Activated CD4-positive, alpha-beta T cell treated with anti-CD3 and anti-CD28 coated beads, Interleukin-2, Interleukin-6, amounts not matched to agents 100 ng/mL and 50 ng/mL, durations not matched to agents 16 hours and 8 hours (primary cell): ENCODE measurements around the gene HIRA.

Source experiments
- DNase-seq: peaks from one replicate; pipeline ENCODE4 v3.0.0-alpha.2; 2020

Gene HIRA

DNA sequence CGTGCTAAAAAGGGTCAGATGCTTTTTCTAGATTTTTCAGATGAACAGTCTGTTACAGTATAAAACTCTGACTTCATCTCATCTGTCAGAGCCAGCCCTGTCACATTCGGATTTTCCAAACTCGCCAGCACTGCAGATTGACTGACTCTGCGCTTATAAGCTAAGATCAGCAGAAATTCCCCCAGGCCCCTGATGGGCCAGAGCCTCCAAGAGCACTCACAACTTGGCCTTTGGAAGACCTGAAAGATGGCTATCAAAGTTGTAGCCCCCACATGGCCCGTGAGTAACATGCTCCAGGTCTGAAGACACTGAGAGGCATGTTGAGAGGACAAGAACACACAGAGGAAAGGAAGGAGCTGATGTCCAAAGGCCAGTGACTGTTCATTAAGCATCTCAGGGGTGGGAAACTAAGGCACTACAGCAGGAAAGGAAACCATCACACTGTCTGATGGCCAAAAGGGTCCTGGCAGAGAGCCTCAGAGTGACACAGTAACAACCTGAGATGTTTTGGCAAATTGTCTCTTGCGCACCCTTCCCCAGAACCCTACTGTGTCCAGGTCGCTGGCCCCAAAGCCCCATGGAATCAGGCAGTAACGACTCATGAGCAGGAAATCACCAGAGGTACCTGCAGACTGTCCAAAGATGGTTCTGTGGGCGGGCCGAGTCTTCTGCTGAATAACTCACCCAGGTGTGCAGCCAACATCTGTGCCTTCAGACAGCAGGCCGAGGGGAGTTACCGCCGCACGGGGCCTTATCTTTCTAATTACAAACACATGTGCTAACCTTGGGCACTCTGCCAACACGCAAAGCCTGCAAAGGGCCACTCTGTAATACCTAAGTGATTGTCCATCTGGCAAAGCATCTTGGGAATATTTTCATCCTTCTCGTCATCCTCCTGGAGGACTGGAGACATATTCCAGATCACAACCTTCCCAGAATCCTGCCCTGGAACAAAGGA, 23.6 kb downstream of the HIRA start:
- DNase-seq = no peak

GRCh38 chr22:19406846-19407245, 24.7 kb downstream of the HIRA start:
- DNase-seq = no peak

DNA sequence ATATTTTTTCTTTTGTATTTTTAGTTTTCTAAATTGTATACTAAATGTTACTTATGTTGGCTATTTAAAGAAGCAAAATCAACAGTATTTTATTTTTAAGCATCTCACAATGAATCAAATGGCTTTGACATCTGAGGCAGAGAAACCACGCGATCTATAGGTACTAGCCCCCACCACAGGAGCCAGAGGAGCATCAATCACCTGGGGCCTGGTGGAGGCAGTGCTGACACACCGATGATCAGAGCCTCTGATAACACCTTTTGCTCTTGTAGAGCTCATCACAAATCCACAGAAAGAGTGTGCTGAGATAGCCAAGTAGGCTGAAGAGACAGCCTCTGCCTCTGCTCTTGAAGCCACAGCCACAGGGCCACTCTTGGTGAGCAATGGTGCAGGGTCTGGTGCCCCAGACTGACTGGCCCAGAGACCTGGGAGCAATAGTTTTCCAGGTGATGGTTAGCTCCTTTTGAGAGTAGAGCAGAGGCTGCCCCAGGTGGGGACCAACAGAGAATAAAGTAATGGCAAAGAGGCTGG, 25.2 kb downstream of the HIRA start:
- no peak for DNase-seq

GRCh38 chr22:19405652-19406051, 25.9 kb downstream of the HIRA start:
- DNase-seq = no peak

- DNase-seq = no peak
These were observed 26.4 kb downstream of the HIRA start for GRCh38 chr22:19405133-19405532.

DNA sequence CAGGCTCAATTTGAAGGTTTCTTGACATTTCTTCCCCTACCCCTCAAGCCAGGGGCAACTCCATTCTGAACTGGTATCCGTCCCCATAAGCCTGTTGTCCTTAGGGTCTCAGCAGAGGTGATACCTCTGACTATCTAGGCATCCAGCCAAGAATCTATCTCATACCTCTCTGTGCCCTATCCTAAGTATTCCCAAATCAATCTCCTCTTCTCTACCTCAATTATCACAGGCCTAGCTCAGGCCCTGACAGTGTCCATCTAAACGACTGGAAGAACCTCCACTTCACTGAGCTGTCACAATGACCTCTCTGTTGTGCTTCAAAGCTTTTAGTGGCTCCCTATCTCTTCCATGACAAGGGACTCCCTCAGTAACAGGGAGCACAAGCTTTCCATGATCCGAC, 26.9 kb downstream of the HIRA start:
- DNase-seq = no peak

- no peak for DNase-seq
These were observed 28.8 kb downstream of the HIRA start for GRCh38 chr22:19402642-19403191.

- no peak for DNase-seq
These were observed 30.1 kb downstream of the HIRA start for GRCh38 chr22:19401483-19401882.

DNA sequence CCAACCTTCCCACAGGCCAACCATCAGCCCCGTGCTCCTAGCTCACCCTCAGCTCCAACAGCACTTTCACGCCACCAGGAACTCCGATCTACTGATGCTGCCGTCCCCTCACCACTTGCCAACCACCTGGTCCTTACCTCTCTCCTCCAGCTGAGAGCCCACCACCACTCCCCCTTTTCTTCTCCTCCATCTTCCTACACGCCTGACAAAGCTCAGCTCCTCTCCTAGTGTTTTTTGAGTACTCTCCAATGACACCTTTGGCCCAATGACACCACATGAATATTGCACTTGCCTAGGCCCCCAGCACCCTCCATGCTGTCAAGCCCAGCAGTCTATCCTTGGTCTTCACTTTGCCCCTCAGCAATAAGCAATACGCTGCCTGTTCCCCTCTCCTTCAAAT, 30.7 kb downstream of the HIRA start:
- no peak for DNase-seq

- DNase-seq = no peak
These were observed 32.9 kb downstream of the HIRA start for GRCh38 chr22:19398652-19399051.

DNA sequence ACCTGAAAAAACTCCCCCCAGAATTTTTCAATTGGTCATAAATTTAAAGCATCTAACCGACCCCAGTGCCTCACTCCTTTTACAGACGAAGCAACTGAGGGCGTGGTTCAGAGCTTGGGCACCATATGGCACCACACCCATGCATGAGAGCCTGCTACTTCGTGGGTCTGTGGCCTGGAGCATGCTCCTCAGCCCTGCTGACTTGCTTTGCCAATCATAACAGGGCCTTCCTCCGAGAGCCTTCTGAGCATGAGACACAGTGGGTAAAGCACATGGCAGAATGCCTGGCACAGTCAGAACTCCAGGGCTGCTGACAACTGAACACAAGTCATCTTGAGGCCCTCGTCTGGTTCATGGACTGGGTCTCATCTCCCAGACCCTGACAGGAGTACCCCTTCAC, 33.3 kb downstream of the HIRA start:
- DNase-seq = no peak

DNA sequence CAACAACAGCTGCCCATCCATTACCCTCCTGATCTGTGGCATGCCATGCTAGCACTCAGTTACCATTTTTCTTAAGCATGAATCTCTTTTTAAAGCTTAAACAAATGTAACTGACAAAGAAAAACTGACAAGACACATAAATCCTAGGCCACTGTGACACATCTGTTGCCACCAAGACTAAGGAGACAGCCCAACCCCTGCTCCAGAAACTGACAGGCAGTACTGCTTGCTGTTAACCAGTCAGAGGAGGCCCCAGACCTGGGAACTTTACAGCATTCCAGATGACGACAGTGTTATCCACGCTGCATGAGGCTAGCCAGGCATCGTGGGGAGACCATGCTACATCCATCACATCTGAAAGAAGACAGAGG, 33.8 kb downstream of the HIRA start:
- DNase-seq = no peak

DNA sequence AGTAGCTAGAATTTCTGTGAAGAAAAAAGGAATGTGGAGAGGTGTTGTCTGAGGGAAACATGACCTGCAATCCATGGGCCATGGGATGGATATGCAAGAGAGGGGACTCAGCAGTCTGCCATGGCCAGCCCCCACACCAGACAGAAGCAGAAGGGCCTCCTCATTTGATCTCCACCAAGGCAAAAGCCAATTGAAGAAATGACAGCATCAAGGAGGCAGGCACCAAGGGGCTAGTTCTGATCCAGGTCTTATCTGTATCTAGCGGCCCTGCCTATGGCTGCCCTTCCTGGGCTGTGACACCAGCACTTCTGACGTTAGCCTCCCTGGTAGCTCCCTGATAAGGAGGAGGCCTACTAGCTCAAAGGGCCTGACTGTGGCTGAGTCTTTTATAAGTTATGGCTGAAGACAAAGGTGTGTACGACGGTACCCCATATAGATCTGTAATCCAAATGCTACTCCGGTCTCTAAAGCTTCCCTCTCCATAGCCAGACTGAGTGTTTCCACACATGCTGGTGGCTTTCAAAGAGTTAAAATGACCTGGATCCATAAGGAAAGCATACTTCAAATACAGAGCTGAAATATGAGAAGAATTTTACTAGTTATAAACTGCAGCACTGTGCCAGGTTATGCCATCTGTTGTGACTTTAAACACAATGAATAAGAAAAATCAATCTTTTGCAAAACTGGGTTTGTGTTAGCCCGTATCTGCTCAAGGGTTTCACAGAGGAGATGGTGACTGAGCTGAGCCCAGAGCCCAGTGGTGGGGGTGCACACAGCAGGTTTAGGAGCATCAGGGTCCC, 34.4 kb downstream of the HIRA start:
- no peak for DNase-seq

DNA sequence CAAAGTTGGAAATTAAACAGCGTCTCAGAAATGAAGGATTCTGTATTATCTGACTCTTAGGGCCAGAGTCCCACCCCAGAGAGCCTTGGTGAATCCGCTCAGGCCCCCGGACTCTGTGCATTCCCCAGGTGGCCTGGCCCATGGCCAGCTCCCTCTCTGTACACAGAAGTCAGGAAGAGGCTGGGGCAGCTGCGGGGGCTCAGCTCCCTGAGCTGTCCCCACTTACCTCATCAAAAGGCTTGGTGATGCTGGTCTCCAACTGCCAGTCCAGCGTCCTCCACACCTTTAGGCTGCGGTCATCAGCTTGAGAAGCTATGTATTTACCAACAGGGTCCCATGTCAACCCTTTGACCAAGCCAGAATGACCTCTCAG, 35.0 kb downstream of the HIRA start:
- DNase-seq = no peak

DNA sequence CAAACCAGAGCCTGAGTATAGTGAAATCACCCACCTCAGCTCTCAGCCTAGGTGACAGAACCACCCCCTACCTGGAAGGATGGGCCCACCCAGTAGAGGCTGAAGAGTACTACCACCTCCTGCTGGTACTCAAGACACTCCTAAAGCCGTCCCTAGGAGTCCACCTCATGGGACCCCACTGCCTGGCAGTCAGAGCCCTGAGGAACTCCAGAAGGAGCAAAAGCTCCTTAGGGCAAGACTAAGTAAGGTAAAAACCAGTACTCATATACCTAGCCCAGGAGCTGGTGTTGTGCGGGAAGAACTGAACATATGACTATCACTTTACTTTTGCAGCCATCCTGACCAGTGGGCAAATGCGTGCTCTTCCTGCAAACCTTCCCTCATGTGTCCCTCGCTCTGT, 36.3 kb downstream of the HIRA start:
- no peak for DNase-seq

GRCh38 chr22:19394274-19395050, 37.1 kb downstream of the HIRA start:
- no peak for DNase-seq

- no peak for DNase-seq
These were observed 37.8 kb downstream of the HIRA start for GRCh38 chr22:19393704-19394103.

- DNase-seq = no peak
These were observed 44.0 kb downstream of the HIRA start for GRCh38 chr22:19387575-19387974.

- DNase-seq = no peak
These were observed 44.5 kb downstream of the HIRA start for GRCh38 chr22:19387038-19387437.

GRCh38 chr22:19386248-19386647, 45.3 kb downstream of the HIRA start:
- DNase-seq = no peak

DNA sequence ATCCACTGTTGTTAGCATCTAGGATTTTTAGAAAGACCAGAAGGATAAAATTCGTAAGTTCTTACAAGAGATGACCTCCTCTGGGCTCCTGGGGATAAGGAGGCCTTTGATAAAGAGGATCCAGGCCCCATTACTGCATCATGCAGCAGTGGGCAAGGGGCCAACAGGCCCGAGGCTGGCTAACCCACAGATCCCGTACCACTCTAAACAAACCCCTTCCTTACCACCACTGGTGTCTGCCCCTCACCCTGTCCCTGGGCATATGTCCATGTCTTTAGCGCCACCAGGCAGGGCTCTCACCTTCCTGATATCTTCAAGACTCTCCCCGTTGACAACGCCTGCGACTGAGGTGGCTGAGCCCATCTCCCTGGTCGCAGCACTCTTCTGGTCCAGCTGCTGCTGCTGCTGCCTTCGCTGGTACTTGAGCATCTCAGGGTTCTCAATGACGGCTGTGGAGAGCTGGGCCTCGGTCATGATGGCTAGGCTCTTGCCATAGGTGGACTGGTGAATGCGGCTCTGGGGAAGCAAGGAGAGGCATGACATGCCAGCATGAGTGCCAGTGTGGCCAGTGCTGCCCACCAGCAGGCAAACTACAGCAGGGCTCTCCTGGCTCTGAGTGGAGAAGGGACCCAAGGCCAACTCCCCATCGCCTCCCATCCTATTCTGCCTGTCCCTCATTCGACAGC, 46.2 kb downstream of the HIRA start:
- DNase-seq = no peak

DNA sequence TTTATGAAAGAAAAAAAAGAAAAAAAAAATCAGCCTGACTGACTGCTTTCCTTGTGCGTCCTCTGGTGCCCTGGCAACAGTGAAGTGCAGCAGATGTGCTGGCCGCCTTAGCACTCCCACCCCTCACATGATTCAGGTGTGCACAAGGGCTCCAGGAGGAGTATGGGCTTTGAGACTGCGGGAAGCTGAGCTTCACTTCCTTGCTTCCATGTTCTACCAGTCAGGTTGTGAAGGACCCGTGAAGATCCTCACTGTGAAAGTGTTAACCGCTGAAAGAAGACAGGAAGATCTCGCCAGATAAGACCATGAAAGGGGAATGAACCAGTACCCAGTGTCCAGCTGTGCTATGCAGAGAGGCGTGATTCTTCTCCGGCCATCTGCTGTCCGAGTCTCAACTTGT, 48.2 kb downstream of the HIRA start:
- no peak for DNase-seq
